ENCODE results near the gene CAMK1D.

DNA sequence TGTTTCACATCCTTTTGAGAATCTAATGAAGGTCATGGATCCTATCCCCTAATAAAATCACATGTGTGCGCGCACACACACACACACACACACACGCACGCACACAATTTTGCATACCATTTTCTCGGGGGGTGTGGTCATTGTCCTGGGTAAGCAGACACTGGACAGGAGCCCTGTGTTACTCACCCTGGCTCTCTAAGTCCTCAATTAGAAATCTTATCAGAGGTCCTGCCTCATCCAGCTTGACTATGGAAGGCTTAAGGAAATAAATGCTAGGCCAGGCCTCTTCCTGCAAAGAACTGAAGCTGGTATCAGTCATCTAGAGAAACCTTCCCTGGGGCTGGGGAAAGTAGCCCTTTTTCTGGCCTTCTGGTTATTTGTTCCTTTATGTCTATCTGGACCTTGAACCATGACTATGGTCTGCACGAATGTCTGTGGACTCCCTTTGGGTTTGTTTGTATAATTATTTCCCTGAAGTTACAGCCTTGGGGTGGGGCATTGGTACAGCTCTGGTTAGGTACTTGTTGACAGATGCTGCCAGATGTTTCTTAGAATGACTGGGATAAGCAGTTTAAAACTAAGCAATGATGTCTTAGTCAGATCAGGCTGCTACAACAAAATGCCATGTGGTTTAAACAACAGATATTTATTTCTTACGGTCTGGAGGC is 443.7 kb downstream of the CAMK1D start:
- TF ChIP-seq, protein P1, sequence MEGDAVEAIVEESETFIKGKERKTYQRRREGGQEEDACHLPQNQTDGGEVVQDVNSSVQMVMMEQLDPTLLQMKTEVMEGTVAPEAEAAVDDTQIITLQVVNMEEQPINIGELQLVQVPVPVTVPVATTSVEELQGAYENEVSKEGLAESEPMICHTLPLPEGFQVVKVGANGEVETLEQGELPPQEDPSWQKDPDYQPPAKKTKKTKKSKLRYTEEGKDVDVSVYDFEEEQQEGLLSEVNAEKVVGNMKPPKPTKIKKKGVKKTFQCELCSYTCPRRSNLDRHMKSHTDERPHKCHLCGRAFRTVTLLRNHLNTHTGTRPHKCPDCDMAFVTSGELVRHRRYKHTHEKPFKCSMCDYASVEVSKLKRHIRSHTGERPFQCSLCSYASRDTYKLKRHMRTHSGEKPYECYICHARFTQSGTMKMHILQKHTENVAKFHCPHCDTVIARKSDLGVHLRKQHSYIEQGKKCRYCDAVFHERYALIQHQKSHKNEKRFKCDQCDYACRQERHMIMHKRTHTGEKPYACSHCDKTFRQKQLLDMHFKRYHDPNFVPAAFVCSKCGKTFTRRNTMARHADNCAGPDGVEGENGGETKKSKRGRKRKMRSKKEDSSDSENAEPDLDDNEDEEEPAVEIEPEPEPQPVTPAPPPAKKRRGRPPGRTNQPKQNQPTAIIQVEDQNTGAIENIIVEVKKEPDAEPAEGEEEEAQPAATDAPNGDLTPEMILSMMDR (IDR thresholded peaks at IDR 0.05; ENCODE audit: low read depth, low read length), result no peak
- TF ChIP-seq, protein P2, sequence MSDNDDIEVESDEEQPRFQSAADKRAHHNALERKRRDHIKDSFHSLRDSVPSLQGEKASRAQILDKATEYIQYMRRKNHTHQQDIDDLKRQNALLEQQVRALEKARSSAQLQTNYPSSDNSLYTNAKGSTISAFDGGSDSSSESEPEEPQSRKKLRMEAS (IDR thresholded peaks at IDR 0.05; ENCODE audit: low read depth, low read length), result no peak
- no peak for TF ChIP-seq POLR2A (IDR thresholded peaks at IDR 0.05; ENCODE audit: extremely low read depth, insufficient read length)
- no peak for TF ChIP-seq MYC (IDR thresholded peaks at IDR 0.05; ENCODE audit: low read depth, low read length)

All from NB4 (cell line).